ENCODE measurements around the gene HID1. TPM values are rescaled to one million over a fixed set of nuclear protein-coding genes. Genes with fewer than 3 reads are reported as not detected.

The HID1 gene
- total and polyA plus RNA-seq, 9 of the 15 experiments (the other 6 are each of a cell fraction or from before 2014, with no cell fraction given): 0.14 to 2.1 (median 0.54) TPM; not detected in 2

DNA sequence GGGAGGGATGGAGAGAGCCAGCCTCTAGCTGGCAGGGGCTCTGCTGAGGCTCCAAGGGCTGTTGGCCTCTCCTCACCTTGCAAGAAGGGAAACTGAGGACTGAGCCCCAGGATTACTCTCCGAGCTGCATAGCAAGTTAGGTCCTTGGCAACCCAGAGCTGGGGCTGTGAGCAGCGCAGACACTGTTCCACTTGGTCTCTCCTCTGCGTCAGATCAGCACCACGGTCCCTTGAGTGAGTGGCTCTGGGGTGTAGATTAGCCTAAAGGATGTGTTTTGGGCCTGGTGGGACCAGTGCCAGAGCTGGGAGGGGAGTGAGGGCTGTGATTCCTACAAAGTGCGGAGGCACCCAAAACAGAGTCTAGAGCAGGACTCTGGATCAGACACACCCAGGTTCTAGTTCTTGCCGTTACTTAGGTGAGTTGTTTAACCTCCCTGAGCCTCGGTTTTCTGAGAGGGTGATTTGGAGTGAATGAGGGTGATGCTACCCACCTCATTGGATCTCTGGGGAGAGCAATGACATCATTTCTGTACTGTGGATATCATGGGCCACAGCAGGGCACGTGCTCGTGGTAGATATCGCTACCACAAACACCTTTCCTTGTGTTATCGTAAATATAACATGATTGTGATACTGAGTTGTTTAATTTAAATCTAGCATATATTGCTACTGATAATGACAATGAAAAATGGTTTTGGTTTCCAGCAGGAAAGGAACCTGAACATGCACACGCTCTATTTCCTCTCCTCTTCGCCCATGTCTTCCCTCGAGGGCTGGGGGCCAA, 71.0 kb downstream of the HID1 start:
- WGBS (ENCODE audit: insufficient coverage, low coverage, missing lambda C conversion rate): 9% methylated on average over 13 of the region's 14 CpGs
- in situ Hi-C loops (cut with MboI): no loop called here
- Histone ChIP-seq H3K27ac (ENCODE audit: extremely low read depth, low read depth, low read length) (no peak overlapping the region), H3K9ac (ENCODE audit: insufficient read depth in 1 of 2, low read depth in 2 of 2, low read length in 2 of 2) (no peak overlapping the region; a peak in 1 of 4 replicates), H4K20me1 (replicated peaks; ENCODE audit: control insufficient read depth, insufficient read depth, low read length) (0 out of 2 replicates have a peak, but pooled peaks cover 7% of the 10 kb centered on the region), H3K4me2 (ENCODE audit: insufficient read depth, low read length) (no peak overlapping the region), H3K36me3 (ENCODE audit: control insufficient read depth, insufficient read depth, low read length) (no peaks in the 10 kb centered on the region), H2AFZ (ENCODE audit: low read depth, low read length) (no peak overlapping the region), H3K4me1 (replicated peaks in 1 of 2; ENCODE audit: control insufficient read depth in 2 of 2, insufficient read depth in 2 of 2, low read length in 2 of 2) (no peaks in the 10 kb centered on the region; a peak in 1 of 5 replicates), H3K9me3 (replicated peaks; ENCODE audit: control insufficient read depth, insufficient read depth, low read depth, low read length) (no peaks in the 10 kb centered on the region), H3K4me3 (no peak overlapping the region), H3K79me2 (ENCODE audit: control insufficient read depth, insufficient read depth, low read length) (no peaks in the 10 kb centered on the region), H3K27me3 (ENCODE audit: control insufficient read depth in 2 of 2, insufficient read depth in 2 of 2, low read length in 2 of 2) (peaks cover 18 to 47% of the 10 kb centered on the region in 2 experiments; a peak in 4 of 5 replicates), H3K9me1 (ENCODE audit: control insufficient read depth, insufficient read depth, low read length) (no peaks in the 10 kb centered on the region)
- FAIRE-seq (no peak), DNase-seq (ENCODE audit: extremely low read depth in 1 of 4, low spot score in 3 of 4) (no peak), ATAC-seq (peak; percentile 54; the same call in 2 of the 3 replicates)
- peak; percentile 76 for TF ChIP-seq BHLHE40 (IDR thresholded peaks at IDR 0.05; ENCODE audit: low read length)
- no peak for TF ChIP-seq FOXP1 (CRISPR knock-in tag; IDR thresholded peaks at IDR 0.05)
- TF ChIP-seq, protein P1, sequence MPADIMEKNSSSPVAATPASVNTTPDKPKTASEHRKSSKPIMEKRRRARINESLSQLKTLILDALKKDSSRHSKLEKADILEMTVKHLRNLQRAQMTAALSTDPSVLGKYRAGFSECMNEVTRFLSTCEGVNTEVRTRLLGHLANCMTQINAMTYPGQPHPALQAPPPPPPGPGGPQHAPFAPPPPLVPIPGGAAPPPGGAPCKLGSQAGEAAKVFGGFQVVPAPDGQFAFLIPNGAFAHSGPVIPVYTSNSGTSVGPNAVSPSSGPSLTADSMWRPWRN (IDR thresholded peaks at IDR 0.05; ENCODE audit: low read depth): peak; percentile 62; the same call in 1 of the 2 replicates
- peak; percentile 42; the same call in 1 of the 2 replicates for TF ChIP-seq L3MBTL2 (IDR thresholded peaks at IDR 0.05)
- TF ChIP-seq, protein P2, sequence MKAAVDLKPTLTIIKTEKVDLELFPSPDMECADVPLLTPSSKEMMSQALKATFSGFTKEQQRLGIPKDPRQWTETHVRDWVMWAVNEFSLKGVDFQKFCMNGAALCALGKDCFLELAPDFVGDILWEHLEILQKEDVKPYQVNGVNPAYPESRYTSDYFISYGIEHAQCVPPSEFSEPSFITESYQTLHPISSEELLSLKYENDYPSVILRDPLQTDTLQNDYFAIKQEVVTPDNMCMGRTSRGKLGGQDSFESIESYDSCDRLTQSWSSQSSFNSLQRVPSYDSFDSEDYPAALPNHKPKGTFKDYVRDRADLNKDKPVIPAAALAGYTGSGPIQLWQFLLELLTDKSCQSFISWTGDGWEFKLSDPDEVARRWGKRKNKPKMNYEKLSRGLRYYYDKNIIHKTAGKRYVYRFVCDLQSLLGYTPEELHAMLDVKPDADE (conservative IDR thresholded peaks at IDR 0.05; ENCODE audit: control insufficient read depth, low read depth, low read length): no peak
- TF ChIP-seq, protein P3, sequence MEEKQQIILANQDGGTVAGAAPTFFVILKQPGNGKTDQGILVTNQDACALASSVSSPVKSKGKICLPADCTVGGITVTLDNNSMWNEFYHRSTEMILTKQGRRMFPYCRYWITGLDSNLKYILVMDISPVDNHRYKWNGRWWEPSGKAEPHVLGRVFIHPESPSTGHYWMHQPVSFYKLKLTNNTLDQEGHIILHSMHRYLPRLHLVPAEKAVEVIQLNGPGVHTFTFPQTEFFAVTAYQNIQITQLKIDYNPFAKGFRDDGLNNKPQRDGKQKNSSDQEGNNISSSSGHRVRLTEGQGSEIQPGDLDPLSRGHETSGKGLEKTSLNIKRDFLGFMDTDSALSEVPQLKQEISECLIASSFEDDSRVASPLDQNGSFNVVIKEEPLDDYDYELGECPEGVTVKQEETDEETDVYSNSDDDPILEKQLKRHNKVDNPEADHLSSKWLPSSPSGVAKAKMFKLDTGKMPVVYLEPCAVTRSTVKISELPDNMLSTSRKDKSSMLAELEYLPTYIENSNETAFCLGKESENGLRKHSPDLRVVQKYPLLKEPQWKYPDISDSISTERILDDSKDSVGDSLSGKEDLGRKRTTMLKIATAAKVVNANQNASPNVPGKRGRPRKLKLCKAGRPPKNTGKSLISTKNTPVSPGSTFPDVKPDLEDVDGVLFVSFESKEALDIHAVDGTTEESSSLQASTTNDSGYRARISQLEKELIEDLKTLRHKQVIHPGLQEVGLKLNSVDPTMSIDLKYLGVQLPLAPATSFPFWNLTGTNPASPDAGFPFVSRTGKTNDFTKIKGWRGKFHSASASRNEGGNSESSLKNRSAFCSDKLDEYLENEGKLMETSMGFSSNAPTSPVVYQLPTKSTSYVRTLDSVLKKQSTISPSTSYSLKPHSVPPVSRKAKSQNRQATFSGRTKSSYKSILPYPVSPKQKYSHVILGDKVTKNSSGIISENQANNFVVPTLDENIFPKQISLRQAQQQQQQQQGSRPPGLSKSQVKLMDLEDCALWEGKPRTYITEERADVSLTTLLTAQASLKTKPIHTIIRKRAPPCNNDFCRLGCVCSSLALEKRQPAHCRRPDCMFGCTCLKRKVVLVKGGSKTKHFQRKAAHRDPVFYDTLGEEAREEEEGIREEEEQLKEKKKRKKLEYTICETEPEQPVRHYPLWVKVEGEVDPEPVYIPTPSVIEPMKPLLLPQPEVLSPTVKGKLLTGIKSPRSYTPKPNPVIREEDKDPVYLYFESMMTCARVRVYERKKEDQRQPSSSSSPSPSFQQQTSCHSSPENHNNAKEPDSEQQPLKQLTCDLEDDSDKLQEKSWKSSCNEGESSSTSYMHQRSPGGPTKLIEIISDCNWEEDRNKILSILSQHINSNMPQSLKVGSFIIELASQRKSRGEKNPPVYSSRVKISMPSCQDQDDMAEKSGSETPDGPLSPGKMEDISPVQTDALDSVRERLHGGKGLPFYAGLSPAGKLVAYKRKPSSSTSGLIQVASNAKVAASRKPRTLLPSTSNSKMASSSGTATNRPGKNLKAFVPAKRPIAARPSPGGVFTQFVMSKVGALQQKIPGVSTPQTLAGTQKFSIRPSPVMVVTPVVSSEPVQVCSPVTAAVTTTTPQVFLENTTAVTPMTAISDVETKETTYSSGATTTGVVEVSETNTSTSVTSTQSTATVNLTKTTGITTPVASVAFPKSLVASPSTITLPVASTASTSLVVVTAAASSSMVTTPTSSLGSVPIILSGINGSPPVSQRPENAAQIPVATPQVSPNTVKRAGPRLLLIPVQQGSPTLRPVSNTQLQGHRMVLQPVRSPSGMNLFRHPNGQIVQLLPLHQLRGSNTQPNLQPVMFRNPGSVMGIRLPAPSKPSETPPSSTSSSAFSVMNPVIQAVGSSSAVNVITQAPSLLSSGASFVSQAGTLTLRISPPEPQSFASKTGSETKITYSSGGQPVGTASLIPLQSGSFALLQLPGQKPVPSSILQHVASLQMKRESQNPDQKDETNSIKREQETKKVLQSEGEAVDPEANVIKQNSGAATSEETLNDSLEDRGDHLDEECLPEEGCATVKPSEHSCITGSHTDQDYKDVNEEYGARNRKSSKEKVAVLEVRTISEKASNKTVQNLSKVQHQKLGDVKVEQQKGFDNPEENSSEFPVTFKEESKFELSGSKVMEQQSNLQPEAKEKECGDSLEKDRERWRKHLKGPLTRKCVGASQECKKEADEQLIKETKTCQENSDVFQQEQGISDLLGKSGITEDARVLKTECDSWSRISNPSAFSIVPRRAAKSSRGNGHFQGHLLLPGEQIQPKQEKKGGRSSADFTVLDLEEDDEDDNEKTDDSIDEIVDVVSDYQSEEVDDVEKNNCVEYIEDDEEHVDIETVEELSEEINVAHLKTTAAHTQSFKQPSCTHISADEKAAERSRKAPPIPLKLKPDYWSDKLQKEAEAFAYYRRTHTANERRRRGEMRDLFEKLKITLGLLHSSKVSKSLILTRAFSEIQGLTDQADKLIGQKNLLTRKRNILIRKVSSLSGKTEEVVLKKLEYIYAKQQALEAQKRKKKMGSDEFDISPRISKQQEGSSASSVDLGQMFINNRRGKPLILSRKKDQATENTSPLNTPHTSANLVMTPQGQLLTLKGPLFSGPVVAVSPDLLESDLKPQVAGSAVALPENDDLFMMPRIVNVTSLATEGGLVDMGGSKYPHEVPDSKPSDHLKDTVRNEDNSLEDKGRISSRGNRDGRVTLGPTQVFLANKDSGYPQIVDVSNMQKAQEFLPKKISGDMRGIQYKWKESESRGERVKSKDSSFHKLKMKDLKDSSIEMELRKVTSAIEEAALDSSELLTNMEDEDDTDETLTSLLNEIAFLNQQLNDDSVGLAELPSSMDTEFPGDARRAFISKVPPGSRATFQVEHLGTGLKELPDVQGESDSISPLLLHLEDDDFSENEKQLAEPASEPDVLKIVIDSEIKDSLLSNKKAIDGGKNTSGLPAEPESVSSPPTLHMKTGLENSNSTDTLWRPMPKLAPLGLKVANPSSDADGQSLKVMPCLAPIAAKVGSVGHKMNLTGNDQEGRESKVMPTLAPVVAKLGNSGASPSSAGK (IDR thresholded peaks at IDR 0.05): 0 out of 2 replicates have a peak, but pooled peaks have one; percentile 13
- peak; percentile 32; the same call in 1 of the 2 replicates for TF ChIP-seq ATF7 (IDR thresholded peaks at IDR 0.05)
- peak; percentile 39 for TF ChIP-seq CBFA2T3 (IDR thresholded peaks at IDR 0.05)
- BruUV-seq (replicated peaks): no TSS peak
- ChIA-PET CTCF (ENCODE audit: low intra/inter-chr PET ratio) (no interaction called here), POLR2A (interaction anchor here (0.5 to 1.0 kb wide), 2 partner anchors 12 to 1659 kb away, joined by 3 to 4 read pairs; no protein-coding TSS in a partner anchor)
- intact Hi-C loops (cut with micrococcal nuclease): no loop called here
